ENCODE data around the gene ESRRG. TPM values are rescaled to one million over a fixed set of nuclear protein-coding genes. Genes with fewer than 3 reads are reported as not detected.

Gene ESRRG
- total RNA-seq, 1 experiment from 2014 or later: not detected

DNA sequence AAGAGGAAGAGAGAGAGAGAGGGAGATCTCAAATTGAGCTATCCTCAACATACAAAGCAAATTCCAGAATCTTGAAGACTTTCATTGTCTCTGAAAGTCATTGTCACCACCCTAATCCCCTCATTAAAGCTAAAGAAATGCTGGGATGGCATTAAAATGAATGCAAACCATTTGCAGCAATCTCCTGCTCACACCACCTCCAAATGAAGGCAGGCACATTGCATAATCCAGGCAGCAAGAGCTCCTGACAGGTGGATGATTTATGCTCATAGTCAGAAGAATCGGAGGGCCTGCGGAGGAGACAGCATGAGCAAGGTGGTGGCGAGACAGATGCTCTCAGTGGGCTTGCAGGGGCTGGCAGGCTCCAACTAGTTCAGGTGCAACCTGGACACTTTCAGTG is 90.2 kb downstream of the ESRRG start:
- no peak for DNase-seq (ENCODE audit: low spot score)

DNA sequence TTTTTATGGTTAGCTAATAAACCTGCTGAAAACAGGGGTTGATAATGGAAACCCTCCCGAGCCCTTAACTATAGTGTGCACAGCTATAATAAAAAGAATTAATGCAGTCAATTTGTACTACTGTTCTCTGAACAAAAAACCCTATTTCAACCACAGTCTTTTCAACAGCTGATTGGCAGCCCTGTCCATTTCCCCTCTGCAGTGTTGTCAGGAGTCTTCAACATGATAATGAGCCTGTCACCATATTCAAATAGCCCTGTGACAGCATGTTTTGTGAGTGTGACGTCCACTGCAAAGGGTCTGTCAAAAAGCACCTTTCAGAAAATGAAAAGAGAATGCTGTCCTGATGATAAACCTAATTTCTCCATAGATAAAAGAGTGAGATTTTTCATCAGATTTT is 92.7 kb downstream of the ESRRG start:
- DNase-seq (ENCODE audit: low spot score): no peak

DNA sequence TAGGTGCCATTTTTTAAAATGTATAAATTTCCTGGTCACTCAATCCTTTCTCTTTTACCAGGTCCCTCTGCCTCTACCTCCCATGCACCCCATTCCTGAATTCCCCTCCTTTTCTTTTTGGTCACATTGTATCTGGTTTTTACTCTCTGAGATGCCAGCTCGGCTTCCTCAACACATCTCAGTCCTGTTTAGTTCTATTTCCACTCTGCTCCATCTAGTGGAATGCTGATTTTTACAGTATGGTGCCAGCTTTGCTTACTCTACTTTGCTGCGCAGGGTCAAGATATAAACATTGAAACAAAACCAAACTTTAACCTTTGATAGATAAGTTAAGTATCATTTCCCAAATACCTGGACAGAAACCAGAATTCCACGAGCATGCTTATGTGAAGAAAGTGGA is 96.0 kb downstream of the ESRRG start:
- DNase-seq (ENCODE audit: low spot score): no peak

DNA sequence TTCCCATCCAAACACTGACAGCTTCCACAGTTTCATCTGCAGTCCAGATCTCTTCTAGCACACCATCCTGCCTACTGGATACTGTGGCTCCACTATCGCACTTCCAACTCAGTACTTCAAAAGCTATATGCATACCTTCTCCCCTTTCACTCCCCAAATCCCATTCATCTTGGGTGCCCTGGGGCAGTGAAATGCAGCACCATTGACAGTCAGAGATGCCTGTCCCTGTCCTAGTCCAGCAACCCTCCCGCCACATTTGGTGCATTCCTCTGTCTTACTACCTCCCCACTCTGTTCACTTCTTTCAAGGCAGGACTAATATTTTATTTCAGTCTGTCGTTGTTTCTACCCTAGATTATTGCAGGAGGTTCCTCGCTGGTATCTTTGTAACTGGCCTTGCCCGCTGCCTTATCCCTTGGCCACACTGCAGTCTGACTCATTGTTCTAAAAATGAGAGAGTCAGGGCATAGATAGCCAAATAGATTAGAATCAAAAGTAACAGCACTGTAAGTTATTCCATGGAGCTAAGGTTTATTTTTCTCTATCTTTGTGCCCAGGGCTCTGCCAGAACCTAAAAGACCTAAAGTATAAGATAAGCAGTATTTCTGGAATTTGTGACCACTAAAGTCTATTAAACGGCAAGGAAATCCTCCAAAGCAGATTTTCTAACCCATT is 96.7 kb downstream of the ESRRG start:
- no peak for DNase-seq (ENCODE audit: low spot score)

DNA sequence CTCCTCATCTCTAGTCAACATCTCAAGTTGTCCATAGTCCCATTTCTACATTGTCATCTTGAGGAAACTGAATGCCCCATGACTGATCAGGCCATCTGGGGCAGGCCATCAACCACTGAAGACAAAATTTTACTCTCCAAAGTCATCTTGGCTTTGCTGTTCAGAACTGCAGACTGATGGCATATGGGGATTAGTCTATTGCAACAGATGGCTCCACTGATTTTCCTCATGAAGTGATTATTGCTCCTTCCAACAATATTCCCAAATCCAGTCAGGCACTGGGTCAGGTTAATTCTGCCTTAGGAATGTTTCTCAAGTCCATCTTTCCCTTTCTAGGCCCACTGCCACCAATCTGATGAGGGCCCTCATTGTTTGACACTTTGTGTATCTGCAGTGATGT is 101.7 kb downstream of the ESRRG start:
- no peak for DNase-seq (ENCODE audit: low spot score)

DNA sequence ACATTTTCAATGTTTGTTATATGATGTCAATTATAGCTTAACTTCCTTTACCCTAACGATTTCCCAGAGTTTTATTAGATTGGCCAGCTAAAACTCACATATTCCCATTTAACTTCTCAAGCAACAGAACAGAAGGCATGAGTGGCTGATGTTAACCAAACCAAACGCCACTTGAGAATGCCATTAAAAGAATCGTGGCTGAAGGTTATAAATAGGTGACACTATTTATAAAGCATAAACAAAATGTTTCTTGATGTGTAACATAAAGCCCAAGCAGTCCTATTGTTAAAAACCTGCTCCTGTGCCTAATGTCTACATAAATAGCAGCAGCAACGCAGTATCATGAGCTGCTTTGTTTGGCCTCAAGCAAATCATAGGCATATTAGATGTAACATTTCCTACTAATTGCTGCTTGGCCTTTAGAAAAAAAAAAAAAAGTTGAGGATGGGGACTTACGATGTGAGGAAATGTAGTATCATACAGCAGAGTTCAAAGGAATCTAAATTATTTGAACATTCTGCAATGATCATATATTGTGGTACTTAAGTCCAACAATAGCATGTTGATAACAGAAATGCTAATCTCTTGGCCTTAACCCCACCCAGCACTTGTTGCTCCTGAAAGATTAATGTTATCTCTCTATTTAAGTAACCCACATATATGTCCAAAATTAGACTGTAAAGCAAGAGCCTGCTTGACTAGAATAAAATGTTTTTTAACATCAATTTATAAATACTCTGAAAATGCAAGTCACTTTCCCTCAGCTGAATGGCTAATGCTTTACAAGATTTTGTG is 106.0 kb downstream of the ESRRG start:
- DNase-seq (ENCODE audit: low spot score): no peak

DNA sequence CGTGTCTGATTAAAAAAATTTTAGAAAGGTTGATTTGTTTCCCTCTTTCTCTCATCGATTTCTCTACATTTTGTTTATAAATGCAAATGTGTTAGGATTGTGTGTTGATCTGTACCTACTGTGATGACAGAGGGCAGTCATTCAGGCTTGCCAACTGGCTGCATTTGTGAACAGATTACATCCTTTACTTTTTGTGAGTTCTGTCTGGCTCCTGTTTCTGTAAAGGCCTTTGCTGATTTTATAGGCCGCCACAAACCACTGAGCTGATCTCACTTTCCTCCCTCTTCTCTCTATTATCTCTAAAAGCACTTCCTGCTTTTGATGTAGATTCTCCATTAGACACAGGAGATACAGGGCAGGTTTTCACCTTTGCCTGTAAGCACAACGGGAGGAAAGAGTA is 106.8 kb downstream of the ESRRG start:
- DNase-seq (ENCODE audit: low spot score): no peak

DNA sequence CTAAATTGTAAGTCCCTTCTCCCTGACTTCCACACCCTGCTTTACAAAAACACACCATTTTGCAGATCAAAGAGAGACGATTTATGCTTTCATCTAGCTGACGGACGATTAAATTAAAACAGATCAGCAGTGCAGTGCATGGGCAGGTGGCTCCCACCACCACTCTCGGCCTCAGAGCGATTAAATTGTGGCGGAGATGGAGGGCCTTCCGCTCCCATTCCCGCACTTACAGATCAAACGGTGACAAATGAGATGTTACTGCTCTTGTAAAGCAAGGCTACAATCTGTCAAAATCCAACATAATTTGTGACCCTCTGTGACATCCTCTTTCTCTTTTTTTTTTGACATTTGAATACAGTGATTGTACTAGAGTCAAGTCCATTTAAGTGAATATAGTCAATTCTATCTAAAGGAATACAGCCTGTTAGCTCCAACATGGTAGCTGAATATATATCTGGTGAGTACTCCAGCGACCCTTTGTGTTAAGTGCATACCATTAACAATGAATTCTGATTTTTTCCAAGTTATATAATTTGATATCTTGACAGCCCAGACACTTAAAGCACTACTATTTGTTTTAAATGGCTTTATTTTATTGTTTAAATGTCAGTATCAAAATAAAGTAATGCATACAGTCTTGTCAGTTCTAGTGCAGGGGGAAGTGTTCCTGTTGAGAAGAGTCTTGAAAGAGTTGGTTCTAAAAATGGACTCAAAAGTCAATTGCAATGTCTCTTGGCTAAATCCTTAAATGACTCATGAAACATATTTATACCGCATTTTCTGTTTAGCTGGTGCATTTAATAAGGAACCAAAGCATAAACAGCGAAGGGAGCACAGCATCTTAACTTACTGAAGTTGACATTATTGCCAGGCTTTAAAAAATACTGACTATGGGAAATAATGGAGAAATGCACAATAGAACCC is 109.0 kb downstream of the ESRRG start:
- no peak for DNase-seq (ENCODE audit: low spot score)

DNA sequence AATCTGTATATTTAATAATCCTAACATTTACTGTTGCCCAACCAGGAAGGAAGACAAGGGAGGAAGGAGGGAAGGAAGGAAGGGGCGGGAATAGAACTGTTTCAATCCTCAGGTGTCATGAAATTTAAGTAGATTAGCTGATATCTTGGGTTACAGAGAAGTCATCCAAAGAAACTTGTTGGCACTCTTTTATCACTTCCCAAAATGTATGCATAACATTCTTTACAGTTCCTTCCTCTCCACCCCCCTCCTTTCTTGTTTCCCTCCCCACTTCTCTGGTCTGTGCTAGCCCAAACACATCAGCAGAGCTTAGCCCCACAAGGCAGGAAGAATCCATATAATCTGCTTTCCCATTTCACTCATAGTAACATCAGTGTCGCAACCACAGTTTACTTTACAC is 110.9 kb downstream of the ESRRG start:
- DNase-seq (ENCODE audit: low spot score): no peak

DNA sequence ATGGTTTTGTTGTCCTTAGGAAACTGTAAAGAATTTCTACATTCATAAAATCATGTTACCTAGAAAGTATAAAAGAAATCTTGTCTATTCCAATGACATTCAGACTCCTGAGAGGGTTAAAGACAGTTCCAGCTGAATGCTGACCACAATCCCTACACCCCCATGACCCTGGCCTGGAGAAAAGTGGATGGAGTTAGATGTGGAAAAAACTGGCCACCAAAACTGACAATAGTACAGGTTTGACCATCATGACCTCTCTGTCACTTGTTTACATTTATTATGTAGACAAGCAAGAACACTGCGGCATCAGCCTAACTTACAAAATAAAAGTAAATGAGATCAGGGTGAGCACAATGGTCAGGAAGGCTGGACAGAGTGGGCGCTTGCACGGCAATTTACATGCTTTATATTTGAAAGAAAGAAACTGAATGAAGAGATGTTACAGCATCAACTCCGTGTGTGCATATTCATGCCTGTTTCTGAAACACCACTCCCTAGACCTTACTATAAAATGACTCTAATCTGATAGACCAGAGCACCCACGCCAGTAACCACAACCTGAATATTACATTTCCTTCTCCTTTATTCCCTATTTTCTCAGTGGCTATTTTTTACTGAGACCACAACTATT is 116.0 kb downstream of the ESRRG start:
- DNase-seq (ENCODE audit: low spot score): no peak

DNA sequence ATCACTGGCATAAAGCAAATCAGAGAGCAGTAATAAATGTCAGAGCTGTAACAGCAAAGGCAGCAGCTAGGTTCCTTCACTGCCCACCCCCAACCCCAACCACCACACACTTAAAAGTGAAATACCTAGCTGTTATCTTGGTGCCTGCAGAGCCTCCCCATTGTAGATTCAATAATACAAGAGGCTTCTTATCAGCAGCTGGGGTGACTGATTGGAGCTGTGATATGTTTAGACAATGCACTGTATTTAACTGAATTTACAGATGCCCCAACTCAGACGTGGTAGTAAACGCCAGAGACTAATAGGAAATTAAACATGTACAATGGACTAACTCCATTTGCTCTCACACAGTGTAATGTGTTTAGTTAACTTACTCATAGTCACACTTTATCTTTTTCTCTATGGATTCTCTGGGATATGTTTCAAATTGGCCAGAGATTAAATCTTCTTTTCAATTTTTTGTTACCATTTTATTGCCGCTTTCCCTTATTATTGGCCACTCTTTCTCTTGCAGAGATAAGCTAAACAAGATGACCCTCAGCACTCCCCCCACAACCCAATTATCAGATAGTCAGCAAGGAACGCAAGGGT is 117.1 kb downstream of the ESRRG start:
- DNase-seq (ENCODE audit: low spot score): no peak

DNA sequence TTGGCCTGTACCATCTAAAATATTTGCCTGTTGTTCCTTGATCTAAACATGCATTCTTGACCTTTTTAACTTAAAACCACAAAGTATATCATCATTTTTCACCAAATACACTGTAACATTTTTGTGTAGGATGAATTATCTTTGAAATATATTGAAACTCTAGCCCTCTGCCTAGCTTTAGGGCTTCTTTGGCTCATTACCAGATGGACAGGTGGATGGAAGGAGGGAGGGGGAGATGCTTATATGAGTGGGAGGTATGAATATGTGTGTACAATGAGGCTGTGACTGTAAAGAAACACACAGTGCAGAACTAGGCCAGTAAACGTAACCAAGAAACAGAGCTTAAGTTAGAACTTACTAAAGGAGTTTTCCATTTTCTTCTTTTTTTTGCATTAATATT is 118.5 kb downstream of the ESRRG start:
- DNase-seq (ENCODE audit: low spot score): no peak

DNA sequence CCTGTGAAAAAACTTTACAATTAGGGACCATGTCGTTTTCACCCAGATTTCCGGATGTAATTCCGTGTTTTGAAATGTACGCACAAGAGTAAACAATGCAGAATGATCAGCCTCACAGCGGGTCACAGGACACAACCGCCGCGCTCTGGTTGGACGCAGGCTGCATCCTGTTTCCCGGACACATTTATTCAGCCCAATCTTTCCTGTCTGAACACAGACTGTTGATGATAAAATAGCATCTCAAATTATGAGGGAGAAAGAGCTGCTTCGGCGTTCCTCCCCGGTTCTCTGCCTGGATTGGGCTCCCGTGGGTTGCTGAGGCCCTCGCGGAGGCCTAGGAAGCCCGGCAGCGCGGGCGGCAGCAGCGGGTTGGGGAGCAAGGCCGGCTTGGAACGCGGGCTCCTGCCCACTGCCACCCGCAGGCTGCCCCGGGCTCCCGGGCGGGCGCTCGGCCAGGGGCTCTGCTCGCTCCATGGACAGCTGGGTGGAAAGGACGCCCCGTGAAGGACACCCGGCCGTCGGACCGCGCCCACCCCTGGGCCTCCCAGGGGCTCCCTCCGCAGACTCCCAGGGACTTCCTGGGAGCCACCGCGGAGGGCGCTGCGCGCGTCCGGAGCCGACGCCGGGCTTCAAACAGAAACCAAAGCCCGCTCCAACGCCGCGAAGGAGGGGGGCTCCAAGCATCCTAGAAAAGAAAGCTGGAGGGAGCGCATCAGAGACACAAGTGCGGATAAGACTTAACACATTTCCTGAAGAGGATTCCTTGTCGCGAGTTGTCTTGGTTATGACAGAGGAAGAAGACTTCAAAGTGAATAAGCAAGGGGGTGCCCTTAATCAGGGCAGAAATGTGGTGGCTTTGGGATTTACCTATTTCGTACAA is 122.3 kb downstream of the ESRRG start:
- peak; percentile 45 for DNase-seq (ENCODE audit: low spot score)

DNA sequence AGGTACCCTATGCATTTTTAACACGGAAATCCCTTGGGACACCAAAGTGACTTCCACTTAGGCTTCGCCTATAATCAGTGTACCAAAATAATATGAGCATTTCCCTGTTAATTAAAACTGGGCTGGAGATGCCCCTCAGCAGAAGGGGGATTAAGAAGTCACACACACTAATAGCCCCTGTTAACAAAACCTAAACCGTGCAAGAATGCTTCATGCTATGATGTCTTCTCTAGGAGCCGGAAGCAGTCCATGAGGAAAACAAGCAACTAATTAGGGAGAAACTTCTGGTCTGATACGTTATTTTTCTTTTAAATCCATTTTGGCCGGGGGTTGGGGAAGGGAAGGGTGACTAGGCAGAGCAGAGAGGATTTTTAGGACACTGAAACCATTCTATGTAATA is 123.4 kb downstream of the ESRRG start:
- DNase-seq (ENCODE audit: low spot score): no peak

DNA sequence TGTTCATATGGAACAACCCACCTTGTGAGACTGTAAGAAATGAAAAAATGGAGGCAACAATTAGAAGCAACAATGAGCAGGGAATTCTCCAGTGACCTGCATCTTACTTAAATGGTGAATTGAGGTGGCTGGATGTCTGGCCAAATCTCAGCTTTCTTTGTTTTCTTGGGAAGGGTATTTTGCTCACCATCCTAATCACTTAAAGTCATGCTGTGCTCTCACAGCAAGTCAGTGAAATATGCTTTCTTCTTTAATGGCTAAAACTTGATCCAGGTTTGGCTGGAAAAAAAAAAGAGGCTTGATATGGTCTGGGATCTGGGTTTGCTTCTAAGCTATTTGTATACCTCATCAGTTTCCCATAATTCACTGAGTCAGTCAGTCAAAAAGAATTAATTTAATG is 124.8 kb downstream of the ESRRG start:
- DNase-seq (ENCODE audit: low spot score): no peak

DNA sequence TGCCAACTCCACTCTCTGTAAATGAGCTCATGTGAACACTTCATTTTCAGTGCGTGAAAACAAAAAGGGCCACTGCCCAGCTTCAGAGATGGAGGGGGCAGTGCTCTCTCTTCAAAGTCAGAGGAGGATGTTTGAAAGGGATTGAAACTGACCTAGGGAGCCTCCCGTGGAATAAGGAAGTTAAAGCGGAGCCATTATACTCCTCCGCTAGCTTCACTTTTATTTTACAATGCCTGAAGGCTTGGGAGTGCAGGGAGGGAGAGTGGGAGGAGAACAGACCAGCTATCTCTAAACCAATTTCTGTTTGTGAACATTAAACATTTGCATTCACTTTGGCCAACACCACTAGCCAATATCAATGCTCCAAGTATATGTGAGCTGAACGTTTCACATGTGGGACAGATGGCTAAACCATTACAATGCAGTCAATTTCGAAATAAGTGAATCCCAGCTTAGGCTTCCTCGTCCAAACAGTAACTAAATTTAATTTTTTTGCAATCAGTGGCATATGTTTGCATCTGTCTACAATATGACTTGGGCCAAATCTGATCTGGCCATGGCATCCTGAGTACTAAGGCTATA is 126.9 kb downstream of the ESRRG start:
- DNase-seq (ENCODE audit: low spot score): no peak

DNA sequence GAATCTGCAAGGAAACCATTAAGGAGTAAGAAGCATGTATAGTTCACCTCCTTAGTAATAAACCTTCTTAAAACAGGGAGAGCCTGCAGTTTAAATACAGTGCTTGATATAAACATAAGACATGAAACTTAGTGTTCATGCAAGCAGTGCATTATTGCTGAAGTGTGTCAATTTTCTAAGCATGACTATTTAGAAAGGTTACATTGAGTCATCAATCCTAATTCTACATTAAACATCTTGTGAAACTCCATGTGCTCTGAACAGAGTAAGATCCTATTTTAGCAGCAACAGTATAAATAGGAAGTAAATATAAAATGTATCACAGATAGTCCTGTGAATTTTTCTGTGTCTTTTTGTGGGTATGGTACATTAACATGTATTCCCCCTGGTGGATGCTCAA is 135.5 kb downstream of the ESRRG start:
- DNase-seq (ENCODE audit: low spot score): no peak

DNA sequence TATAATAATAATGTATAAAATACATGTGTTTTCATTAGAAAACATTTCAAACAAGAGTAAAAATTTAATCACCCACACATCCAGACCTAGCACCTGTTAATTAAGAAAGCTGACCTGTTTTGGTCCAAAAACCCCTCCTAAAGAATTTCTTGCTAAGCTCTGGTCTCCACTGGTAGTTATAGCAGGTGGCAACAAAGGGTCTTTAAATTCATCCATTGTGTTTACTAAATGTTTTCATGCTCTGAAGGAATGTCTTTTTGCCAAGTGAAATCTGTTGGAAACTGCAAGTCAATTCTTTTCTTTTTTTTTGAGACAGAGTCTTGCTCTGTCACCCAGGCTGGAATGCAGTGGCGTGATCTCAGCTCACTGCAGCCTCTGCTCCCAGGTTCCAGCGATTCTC is 141.1 kb downstream of the ESRRG start:
- no peak for DNase-seq (ENCODE audit: low spot score)

DNA sequence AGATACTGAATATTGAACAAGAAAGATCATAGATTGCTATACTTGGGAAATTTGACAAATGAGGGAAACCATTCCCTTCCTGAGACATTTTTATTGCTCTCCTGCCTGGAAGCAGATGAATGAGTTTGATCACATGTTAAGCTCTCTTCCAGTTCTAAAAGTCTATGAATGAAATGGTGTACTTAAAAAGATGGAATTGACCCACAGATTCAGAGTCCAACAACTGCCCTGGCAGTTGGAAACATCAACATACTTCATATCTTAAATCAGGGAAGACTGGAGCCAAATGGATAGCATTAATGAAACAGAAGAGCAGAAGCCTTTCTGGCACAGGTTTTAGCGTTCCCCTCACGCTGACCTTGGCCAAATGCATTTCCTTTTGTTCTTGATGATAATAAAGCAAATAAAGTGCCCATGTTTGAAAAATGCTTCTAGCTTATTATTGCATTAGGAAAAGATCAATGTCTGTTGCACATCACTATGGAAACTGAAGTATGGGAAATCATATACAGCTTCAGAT is 142.6 kb downstream of the ESRRG start:
- no peak for DNase-seq (ENCODE audit: low spot score)
